B cell (primary cell): ENCODE results near the gene BBS1. TPM values are rescaled to one million over a fixed set of nuclear protein-coding genes. Genes with fewer than 3 reads are reported as not detected.

Experiments used
- ATAC-seq: fragments of 200-7000 bp; cut with Tn5 transposase; one replicate; pipeline ENCODE4 v1.10.0; 2021; ENCODE audit warnings: low read depth, mild to moderate bottlenecking, moderate number of reproducible peaks, moderate library complexity
- CTCF ChIA-PET: fragments of 350-600 bp; sonication (Branson Sonifier 250); formaldehyde crosslinking; loops from one replicate; lab custom pipeline; 2021; ENCODE audit warnings: antibody characterized with exemption, inconsistent platforms; lab: Charles Lee
- POLR2A ChIA-PET: fragments of 350-600 bp; sonication (Branson Sonifier 250); formaldehyde crosslinking; loops from one replicate; lab custom pipeline; 2021; ENCODE audit warnings: antibody characterized with exemption; lab: Charles Lee
- DNase-seq: peaks from one replicate; pipeline ENCODE4 v3.0.0; 2013
- H2AFZ ChIP-seq: 2 replicates; pipeline ENCODE4 v1.6.1; 2012; ENCODE audit warnings: mild to moderate bottlenecking, low read depth, low read length; ENCODE audit not compliant: insufficient read depth, poor library complexity, severe bottlenecking
- H3K27ac ChIP-seq, 2 donors: 1 replicate in 1 of 2; 2 replicates in 1 of 2; pipeline ENCODE4 v1.5.1; 2012 to 2013; ENCODE audit warnings: low read length in 2 of 2, mild to moderate bottlenecking in 2 of 2, moderate library complexity in 1 of 2
- H3K27me3 ChIP-seq, 4 experiments: fragments of 200-600 bp in 1 of 4; sonication (generic) in 1 of 4; replicated peaks in 1 of 4; 1 replicate in 2 of 4; 2 replicates in 2 of 4; pipeline versions ENCODE4 v1.6.1 to v1.7.0; 2013 to 2016; ENCODE audit warnings: low read length in 3 of 4, mild to moderate bottlenecking in 2 of 4, mixed read lengths in 1 of 4, moderate library complexity in 1 of 4; ENCODE audit not compliant: insufficient read depth in 4 of 4, control insufficient read depth in 3 of 4; ENCODE audit errors: control extremely low read depth in 1 of 4
- H3K36me3 ChIP-seq, 2 experiments: replicated peaks in 1 of 2; 1 replicate in 1 of 2; 2 replicates in 1 of 2; pipeline versions ENCODE4 v1.6.1 to v1.7.1; 2013; ENCODE audit warnings: low read length in 1 of 2; ENCODE audit not compliant: insufficient read depth in 2 of 2, control insufficient read depth in 1 of 2; ENCODE audit errors: control extremely low read depth in 1 of 2, extremely low read depth in 1 of 2
- H3K4me1 ChIP-seq, 2 donors: fragments of 200-600 bp in 1 of 2; sonication (generic) in 1 of 2; 1 replicate in 1 of 2; 2 replicates in 1 of 2; pipeline versions ENCODE4 v1.5.1 to v1.6.1; 2013 to 2017; ENCODE audit warnings: low read length in 2 of 2; ENCODE audit not compliant: control insufficient read depth in 2 of 2, insufficient read depth in 2 of 2
- H3K4me2 ChIP-seq: replicated peaks from 2 replicates; pipeline ENCODE3; 2012; ENCODE audit warnings: mild to moderate bottlenecking, low read depth, low read length; ENCODE audit not compliant: poor library complexity, severe bottlenecking
- H3K4me3 ChIP-seq, 5 experiments: fragments of 200-600 bp in 1 of 5; sonication (generic) in 1 of 5; 1 replicate in 3 of 5; 2 replicates in 2 of 5; pipeline versions ENCODE4 v1.5.1 to v1.7.0; 2011 to 2016; ENCODE audit warnings: low read length in 4 of 5, mild to moderate bottlenecking in 4 of 5, low read depth in 2 of 5, control low read depth in 1 of 5, moderate library complexity in 1 of 5; ENCODE audit not compliant: insufficient read depth in 1 of 5; ENCODE audit errors: control extremely low read depth in 1 of 5, extremely low read depth in 1 of 5
- H3K79me2 ChIP-seq: fragments of 200-600 bp; sonication (generic); one replicate; pipeline ENCODE4 v1.6.0; 2016; ENCODE audit warnings: low read length; ENCODE audit not compliant: control insufficient read depth, insufficient read depth
- H3K9ac ChIP-seq: fragments of 200-600 bp; sonication (generic); 2 replicates; pipeline ENCODE4 v1.6.1; 2017; ENCODE audit warnings: mild to moderate bottlenecking, low read length, moderate library complexity
- H3K9me3 ChIP-seq, 3 donors: one replicate each; pipeline versions ENCODE4 v1.6.1 to v1.7.1; 2013; ENCODE audit warnings: low read length in 2 of 3; ENCODE audit not compliant: control insufficient read depth in 2 of 3, insufficient read depth in 1 of 3; ENCODE audit errors: control extremely low read depth in 1 of 3
- H4K20me1 ChIP-seq: 2 replicates; pipeline ENCODE4 v1.6.0; 2012; ENCODE audit warnings: mild to moderate bottlenecking, low read length; ENCODE audit not compliant: insufficient read depth, control insufficient read depth, poor library complexity, severe bottlenecking
- H3K27ac Mint-ChIP-seq: one replicate; pipeline ENCODE4 v1.8.0; 2021; ENCODE audit warnings: mixed read lengths
- H3K27me3 Mint-ChIP-seq: one replicate; pipeline ENCODE4 v1.8.0; 2021; ENCODE audit warnings: mixed read lengths
- H3K4me1 Mint-ChIP-seq: one replicate; pipeline ENCODE4 v1.8.0; 2021; ENCODE audit warnings: mixed read lengths
- H3K4me3 Mint-ChIP-seq: one replicate; pipeline ENCODE4 v1.8.0; 2021; ENCODE audit warnings: mixed read lengths
- H3K9me3 Mint-ChIP-seq: one replicate; pipeline ENCODE4 v1.8.0; 2022; ENCODE audit warnings: mixed read lengths; ENCODE audit not compliant: insufficient read depth
- CTCF ChIP-seq: fragments of 200-600 bp; IDR thresholded peaks from one replicate; pipeline ENCODE4 v1.8.0; 2022; ENCODE audit warnings: antibody characterized with exemption, mild to moderate bottlenecking
- EZH2 ChIP-seq: IDR thresholded peaks from 2 replicates; pipeline ENCODE4 v1.6.1; 2012; ENCODE audit warnings: borderline replicate concordance, low read depth, mild to moderate bottlenecking, moderate library complexity, low read length; ENCODE audit not compliant: insufficient read depth, poor library complexity, severe bottlenecking
- WGBS: methylation state at CpG from one replicate; pipeline ENCODE4 v1.1.5; 2013; ENCODE audit warnings: missing lambda C conversion rate; ENCODE audit not compliant: insufficient coverage; 5-methylcytosine and 5-hydroxymethylcytosine counted together
- intact Hi-C: fragments of 100-400 bp; cut with micrococcal nuclease; formaldehyde crosslinking; loops from one replicate; pipeline ENCODE4 v1.10.0; 2022
- polyA plus RNA-seq: library from polyadenylated mRNA; depleted of rRNA; stranded (reverse); fragments of >200 nt; gene quantifications from 2 replicates; pipeline ENCODE4 v1.2.3, GENCODE V29; 2012
- total RNA-seq, 2 donors: library from RNA; stranded (reverse); fragments of 120-200 nt in 1 of 2; gene quantifications; 1 replicate in 1 of 2; 2 replicates in 1 of 2; pipeline versions ENCODE4 v1.2.3 to v1.2.4, GENCODE V29; 2013 to 2022

BBS1 gene
- total and polyA plus RNA-seq, 2 donors (not counting 1 experiment from before 2014, with no cell fraction given), result 20.4 to 52.5 TPM

DNA sequence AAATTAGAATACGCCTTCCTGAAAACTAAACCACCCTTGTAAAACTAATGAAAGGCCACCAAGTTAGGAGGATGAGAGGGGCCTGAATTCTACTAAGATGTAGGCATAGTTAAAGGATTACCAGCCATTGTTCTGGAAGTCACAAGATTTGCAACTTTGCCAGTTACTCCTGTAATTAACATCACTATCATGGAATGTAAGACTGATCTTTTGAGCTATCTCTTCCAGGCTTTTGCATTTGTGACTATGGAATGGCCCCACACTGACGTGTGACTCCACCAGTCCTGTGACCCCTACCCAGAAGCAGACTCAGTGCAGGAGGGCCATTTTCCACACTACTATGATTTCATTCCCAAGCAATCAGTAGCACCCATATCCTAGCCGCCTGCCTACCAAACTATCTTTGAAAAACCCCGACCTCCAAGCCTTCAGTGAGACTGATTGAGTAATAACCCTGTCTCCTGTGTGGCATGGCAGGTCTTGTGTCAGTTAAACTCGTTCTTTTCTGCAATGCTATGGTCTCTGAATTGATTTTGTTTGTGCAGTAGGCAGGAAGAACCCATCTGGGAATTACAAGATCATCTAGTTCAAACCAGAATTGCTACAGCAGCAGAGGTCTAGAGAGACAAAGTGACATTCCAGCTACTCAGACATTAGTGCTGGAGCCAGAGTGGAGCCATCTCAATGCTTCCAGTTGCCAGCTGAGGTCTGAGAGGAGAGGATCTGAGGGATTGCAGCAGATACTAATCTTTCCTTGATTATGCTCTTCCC, 59.8 kb downstream of the BBS1 start:
- H3K9me3 ChIP-seq, result no peaks in the 10 kb centered on the region
- POLR2A ChIA-PET, result interaction anchor here (0.6 to 0.7 kb wide), 4 partner anchors 21 to 474 kb away, joined by 3 to 6 read pairs (median 4); partner anchors contain the start of gene RBM14
- H3K27ac ChIP-seq, result no peak overlapping the region
- H3K4me1 Mint-ChIP-seq, result peaks cover 10% of the 10 kb centered on the region
- peak overlapping the region; percentile 41 for H3K4me3 Mint-ChIP-seq
- H3K27me3 Mint-ChIP-seq, result peaks cover 26% of the 10 kb centered on the region
- H3K4me1 ChIP-seq, result peaks cover 9 to 11% of the 10 kb centered on the region in 2 donors
- H3K27me3 ChIP-seq, result peaks cover 0 to 22% (median 3%) of the 10 kb centered on the region in 4 experiments
- no peaks in the 10 kb centered on the region for H3K79me2 ChIP-seq
- no peak overlapping the region for H3K4me2 ChIP-seq
- ATAC-seq, result no peak
- H4K20me1 ChIP-seq, result no peaks in the 10 kb centered on the region
- no peak overlapping the region for H3K27ac Mint-ChIP-seq
- H3K9ac ChIP-seq, result no peak overlapping the region
- CTCF ChIA-PET, result interaction anchor here (0.7 to 3.2 kb wide), 3 partner anchors 11 to 317 kb away, joined by 3 to 21 read pairs (median 3); partner anchors contain the start of gene RBM4B
- DNase-seq, result no peak
- H3K36me3 ChIP-seq, result no peaks in the 10 kb centered on the region
- no peak overlapping the region for H3K4me3 ChIP-seq
- intact Hi-C loops, result no loop called here
- WGBS, result 80% methylated on average over 2 of the region's 5 CpGs
- no peaks in the 10 kb centered on the region for H3K9me3 Mint-ChIP-seq
- H2AFZ ChIP-seq, result no peak overlapping the region
- TF ChIP-seq CTCF (no peak), EZH2 (no peak)

- ATAC-seq, result no peak
- Histone ChIP-seq H3K4me3 (no peak overlapping the region), H3K27ac (no peak overlapping the region), H3K36me3 (no peaks in the 10 kb centered on the region), H3K4me1 (peaks cover 9 to 11% of the 10 kb centered on the region in 2 donors), H3K27me3 (peaks cover 0 to 22% (median 3%) of the 10 kb centered on the region in 4 experiments), H3K9ac (no peak overlapping the region), H3K4me2 (no peak overlapping the region), H2AFZ (no peak overlapping the region), H3K79me2 (no peaks in the 10 kb centered on the region), H4K20me1 (no peaks in the 10 kb centered on the region), H3K9me3 (no peaks in the 10 kb centered on the region)
- ChIA-PET CTCF (no interaction called here), POLR2A (interaction anchor here (0.7 kb wide), 1 partner anchor 463 kb away, joined by 3 read pairs; no protein-coding TSS in a partner anchor)
- Mint-ChIP-seq H3K4me1 (peaks cover 10% of the 10 kb centered on the region), H3K4me3 (no peak overlapping the region), H3K9me3 (no peaks in the 10 kb centered on the region), H3K27ac (no peak overlapping the region), H3K27me3 (peaks cover 30% of the 10 kb centered on the region)
- intact Hi-C loops, result no loop called here
- TF ChIP-seq CTCF, result no peak
- DNase-seq, result no peak
- WGBS, result 100% methylated on average over 1 of the region's 2 CpGs
Measured at GRCh38 chr11:66570850-66571180, 60.4 kb downstream of the BBS1 start.
